Fibroblast of lung (primary cell): Measurements from ENCODE around the gene MSANTD2. TPM values are rescaled to one million over a fixed set of nuclear protein-coding genes. Genes with fewer than 3 reads are reported as not detected.

Source experiments
- DNase-seq, 2 donors: peaks; one replicate each; pipeline versions ENCODE4 v3.0.0 to v3.0.0-alpha.2; 2010; ENCODE audit warnings: low read depth in 2 of 2
- H2AFZ ChIP-seq: 2 replicates; pipeline ENCODE4 v1.5.1; 2012; ENCODE audit warnings: low read length, control low read depth, inconsistent platforms
- H3K27ac ChIP-seq: 2 replicates; pipeline ENCODE4 v1.5.1; 2011; ENCODE audit warnings: low read length, control low read depth; ENCODE audit not compliant: insufficient read depth
- H3K27me3 ChIP-seq: 2 replicates; pipeline ENCODE4 v1.5.1; 2011; ENCODE audit warnings: mild to moderate bottlenecking, low read length; ENCODE audit not compliant: control insufficient read depth, insufficient read depth
- H3K36me3 ChIP-seq: 2 replicates; pipeline ENCODE4 v1.5.1; 2011; ENCODE audit warnings: low read length; ENCODE audit not compliant: control insufficient read depth, insufficient read depth
- H3K4me1 ChIP-seq: 2 replicates; pipeline ENCODE4 v1.5.1; 2011; ENCODE audit warnings: low read length; ENCODE audit not compliant: control insufficient read depth, insufficient read depth; ENCODE audit errors: extremely low read depth
- H3K4me2 ChIP-seq: 2 replicates; pipeline ENCODE4 v1.5.1; 2011; ENCODE audit warnings: low read length, control low read depth; ENCODE audit not compliant: insufficient read depth; ENCODE audit errors: extremely low read depth
- H3K4me3 ChIP-seq, 4 experiments: fragments of 200-600 bp in 1 of 4; sonication (generic) in 1 of 4; replicated peaks in 1 of 4; 2 replicates each; pipeline ENCODE4 v1.5.1; 2011 to 2016; ENCODE audit warnings: low read length in 4 of 4, low read depth in 3 of 4, mild to moderate bottlenecking in 3 of 4, control low read depth in 2 of 4, inconsistent platforms in 1 of 4, mixed read lengths in 1 of 4; ENCODE audit not compliant: insufficient read depth in 1 of 4; ENCODE audit errors: control extremely low read depth in 1 of 4
- H3K79me2 ChIP-seq: 2 replicates; pipeline ENCODE4 v1.5.1; 2012; ENCODE audit warnings: mild to moderate bottlenecking, low read length, inconsistent platforms; ENCODE audit not compliant: control insufficient read depth, insufficient read depth
- H3K9ac ChIP-seq: 2 replicates; pipeline ENCODE4 v1.5.1; 2011; ENCODE audit warnings: mild to moderate bottlenecking, low read length, control low read depth; ENCODE audit not compliant: insufficient read depth
- H3K9me3 ChIP-seq: 2 replicates; pipeline ENCODE4 v1.5.1; 2012; ENCODE audit warnings: low read depth, low read length; ENCODE audit not compliant: control insufficient read depth, insufficient read depth
- H4K20me1 ChIP-seq: 2 replicates; pipeline ENCODE4 v1.5.1; 2011; ENCODE audit warnings: low read length; ENCODE audit not compliant: control insufficient read depth, insufficient read depth; ENCODE audit errors: extremely low read depth
- EZH2 ChIP-seq: IDR thresholded peaks from 2 replicates; pipeline ENCODE4 v1.5.1; 2012; ENCODE audit warnings: low read length, control low read depth, mild to moderate bottlenecking; ENCODE audit errors: missing control alignments
- polyA plus RNA-seq, 2 donors: library from polyadenylated mRNA; depleted of rRNA in 1 of 2; stranded (reverse) in 1 of 2; unstranded in 1 of 2; fragments of >200 nt; gene quantifications; 2 replicates each; pipeline ENCODE4 v1.2.1, GENCODE V29; 2011 to 2012; ENCODE audit warnings: missing spikeins in 1 of 2
- total RNA-seq: library from RNA; depleted of rRNA; stranded (reverse); fragments of >200 nt; gene quantifications from 2 replicates; pipeline ENCODE4 v1.2.1, GENCODE V29; 2014
- TF ChIP-seq, protein P1 (sequence below), 2 donors: IDR thresholded peaks in 1 of 2; conservative IDR thresholded peaks in 1 of 2; 1 replicate in 1 of 2; 2 replicates in 1 of 2; pipeline ENCODE4 v1.5.1; 2011 to 2012; ENCODE audit warnings: low read length in 2 of 2, control low read depth in 1 of 2, inconsistent platforms in 1 of 2, low read depth in 1 of 2, mild to moderate bottlenecking in 1 of 2

MSANTD2 gene
- total and polyA plus RNA-seq, 2 donors (not counting 1 experiment from before 2014, with no cell fraction given) = 6.3 to 6.6 TPM

DNA sequence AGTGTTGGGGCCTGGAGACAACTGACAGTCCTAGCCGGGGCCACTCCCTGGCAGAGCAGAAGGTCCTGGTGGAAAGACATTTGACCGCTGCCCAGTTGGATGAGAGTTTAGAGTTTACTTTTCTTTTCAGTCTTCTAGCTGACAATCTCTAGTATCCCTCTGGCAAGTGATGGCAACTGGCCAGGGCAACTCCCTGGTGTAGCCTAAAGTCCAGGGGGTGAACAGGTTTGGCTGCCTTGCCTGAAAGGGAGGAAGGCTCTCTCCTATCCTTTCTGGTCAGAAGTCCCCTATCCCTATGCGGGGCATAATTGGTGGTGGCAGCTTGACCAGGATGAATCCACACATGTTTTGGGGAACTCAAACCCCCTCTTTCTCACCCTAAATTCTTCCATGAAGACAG, 16.8 kb upstream of the MSANTD2 start:
- Histone ChIP-seq H2AFZ (no peak overlapping the region), H3K9ac (no peak overlapping the region), H3K27ac (no peak overlapping the region), H3K36me3 (no peaks in the 10 kb centered on the region), H3K27me3 (peaks cover 12% of the 10 kb centered on the region), H4K20me1 (no peaks in the 10 kb centered on the region), H3K4me1 (no peaks in the 10 kb centered on the region), H3K4me3 (no peak overlapping the region), H3K4me2 (no peak overlapping the region), H3K9me3 (no peaks in the 10 kb centered on the region), H3K79me2 (no peaks in the 10 kb centered on the region)
- TF ChIP-seq, protein P1, sequence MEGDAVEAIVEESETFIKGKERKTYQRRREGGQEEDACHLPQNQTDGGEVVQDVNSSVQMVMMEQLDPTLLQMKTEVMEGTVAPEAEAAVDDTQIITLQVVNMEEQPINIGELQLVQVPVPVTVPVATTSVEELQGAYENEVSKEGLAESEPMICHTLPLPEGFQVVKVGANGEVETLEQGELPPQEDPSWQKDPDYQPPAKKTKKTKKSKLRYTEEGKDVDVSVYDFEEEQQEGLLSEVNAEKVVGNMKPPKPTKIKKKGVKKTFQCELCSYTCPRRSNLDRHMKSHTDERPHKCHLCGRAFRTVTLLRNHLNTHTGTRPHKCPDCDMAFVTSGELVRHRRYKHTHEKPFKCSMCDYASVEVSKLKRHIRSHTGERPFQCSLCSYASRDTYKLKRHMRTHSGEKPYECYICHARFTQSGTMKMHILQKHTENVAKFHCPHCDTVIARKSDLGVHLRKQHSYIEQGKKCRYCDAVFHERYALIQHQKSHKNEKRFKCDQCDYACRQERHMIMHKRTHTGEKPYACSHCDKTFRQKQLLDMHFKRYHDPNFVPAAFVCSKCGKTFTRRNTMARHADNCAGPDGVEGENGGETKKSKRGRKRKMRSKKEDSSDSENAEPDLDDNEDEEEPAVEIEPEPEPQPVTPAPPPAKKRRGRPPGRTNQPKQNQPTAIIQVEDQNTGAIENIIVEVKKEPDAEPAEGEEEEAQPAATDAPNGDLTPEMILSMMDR (conservative IDR thresholded peaks at IDR 0.05 in 1 of 2, IDR thresholded peaks at IDR 0.05 in 1 of 2; ENCODE audit: low read depth in 1 of 2, low read length in 2 of 2) = no peak
- no peak for TF ChIP-seq EZH2
- DNase-seq = no peak

DNA sequence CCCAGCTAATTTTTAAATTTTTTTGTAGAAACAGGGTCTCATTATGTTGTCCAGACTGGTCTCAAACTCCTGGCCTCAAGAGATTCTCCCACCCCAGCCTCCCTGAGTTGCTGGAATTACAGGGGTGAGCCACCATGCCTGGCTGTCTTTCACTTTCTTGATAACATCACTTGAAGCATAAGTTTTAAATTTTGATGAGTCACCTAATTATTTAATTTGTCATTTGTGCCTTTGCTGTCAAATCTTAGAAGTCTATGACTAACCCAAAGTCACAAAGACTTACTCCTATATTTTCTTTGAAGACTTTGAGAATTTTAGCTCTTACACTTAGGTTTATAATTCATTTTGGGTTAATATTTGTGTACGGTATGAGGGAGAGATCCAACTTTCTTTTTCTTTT, 14.5 kb upstream of the MSANTD2 start:
- Histone ChIP-seq H3K27ac (no peak overlapping the region), H3K79me2 (no peaks in the 10 kb centered on the region), H3K27me3 (peaks cover 5% of the 10 kb centered on the region), H2AFZ (no peak overlapping the region), H3K9me3 (no peaks in the 10 kb centered on the region), H3K9ac (no peak overlapping the region), H4K20me1 (no peaks in the 10 kb centered on the region), H3K4me3 (no peak overlapping the region), H3K4me2 (no peak overlapping the region), H3K36me3 (no peaks in the 10 kb centered on the region), H3K4me1 (no peaks in the 10 kb centered on the region)
- no peak for TF ChIP-seq EZH2
- TF ChIP-seq, protein P1 (conservative IDR thresholded peaks at IDR 0.05 in 1 of 2, IDR thresholded peaks at IDR 0.05 in 1 of 2; ENCODE audit: low read depth in 1 of 2, low read length in 2 of 2) = no peak
- DNase-seq = peak in 1 of 2 donors; percentile 11

DNA sequence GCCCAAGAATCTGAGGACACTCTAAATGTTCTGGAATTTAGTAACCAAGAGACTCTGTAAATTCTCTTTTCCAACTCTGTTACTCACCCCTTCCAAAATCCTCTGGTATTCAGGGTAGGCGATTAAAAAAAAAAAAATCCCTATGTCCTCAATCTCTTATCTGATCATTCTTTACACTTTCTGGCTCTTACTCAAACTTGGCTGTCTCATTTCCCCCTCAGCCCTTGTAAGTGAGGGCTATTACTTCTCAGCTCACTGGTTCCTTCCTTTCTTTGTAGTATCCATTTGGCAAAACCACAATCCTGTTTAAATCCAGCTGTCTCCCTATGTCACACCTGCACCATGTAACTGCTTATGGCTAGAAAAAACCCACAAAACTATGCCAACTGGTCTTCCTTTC, 12.7 kb upstream of the MSANTD2 start:
- Histone ChIP-seq H3K4me3 (no peak overlapping the region), H3K36me3 (no peaks in the 10 kb centered on the region), H3K79me2 (no peaks in the 10 kb centered on the region), H3K27me3 (no peaks in the 10 kb centered on the region), H3K9me3 (no peaks in the 10 kb centered on the region), H3K4me1 (no peaks in the 10 kb centered on the region), H2AFZ (no peak overlapping the region), H3K27ac (no peak overlapping the region), H3K4me2 (no peak overlapping the region), H4K20me1 (no peaks in the 10 kb centered on the region), H3K9ac (no peak overlapping the region)
- DNase-seq = peak in 1 of 2 donors; percentile 60
- TF ChIP-seq EZH2 = no peak
- TF ChIP-seq, protein P1 (conservative IDR thresholded peaks at IDR 0.05 in 1 of 2, IDR thresholded peaks at IDR 0.05 in 1 of 2; ENCODE audit: low read depth in 1 of 2, low read length in 2 of 2) = no peak
